Neural progenitor cell (in vitro differentiated cells): Measurements from ENCODE around the gene SLC49A4. TPM values are rescaled to one million over a fixed set of nuclear protein-coding genes. Genes with fewer than 3 reads are reported as not detected.

Experiments
- DNase-seq: peaks from one replicate; pipeline ENCODE4 v3.0.0-alpha.2; 2016; ENCODE audit warnings: low spot score
- H2AFZ ChIP-seq: fragments of 200-600 bp; sonication (generic); replicated peaks from 2 replicates; pipeline ENCODE4 v1.6.1; 2016; ENCODE audit warnings: antibody characterized with exemption
- H3F3A ChIP-seq: fragments of 200-600 bp; sonication (generic); 2 replicates; pipeline ENCODE4 v1.6.1; 2016; ENCODE audit warnings: antibody characterized with exemption, low read depth
- H3K27ac ChIP-seq: fragments of 200-600 bp; sonication (generic); 2 replicates; pipeline ENCODE4 v1.5.1; 2016; ENCODE audit warnings: mild to moderate bottlenecking
- H3K27me3 ChIP-seq: fragments of 200-600 bp; sonication (generic); 2 replicates; pipeline ENCODE4 v1.6.1; 2016; ENCODE audit warnings: mild to moderate bottlenecking, moderate library complexity
- H3K36me3 ChIP-seq: fragments of 200-600 bp; sonication (generic); 2 replicates; pipeline ENCODE4 v1.5.1; 2016
- H3K4me1 ChIP-seq: fragments of 200-600 bp; sonication (generic); 2 replicates; pipeline ENCODE4 v1.6.1; 2016; ENCODE audit warnings: mixed run types
- H3K4me2 ChIP-seq: fragments of 200-600 bp; sonication (generic); 2 replicates; pipeline ENCODE4 v1.6.1; 2016
- H3K4me3 ChIP-seq: fragments of 200-600 bp; sonication (generic); 2 replicates; pipeline ENCODE4 v1.5.1; 2016
- H3K79me2 ChIP-seq: fragments of 200-600 bp; sonication (generic); 2 replicates; pipeline ENCODE4 v1.6.1; 2016; ENCODE audit warnings: low read depth
- H3K9ac ChIP-seq: fragments of 200-600 bp; sonication (generic); 2 replicates; pipeline ENCODE4 v1.6.1; 2016
- H3K9me3 ChIP-seq: fragments of 200-600 bp; sonication (generic); 2 replicates; pipeline ENCODE4 v1.5.1; 2016; ENCODE audit warnings: low read depth
- H4K20me1 ChIP-seq: fragments of 200-600 bp; sonication (generic); 2 replicates; pipeline ENCODE4 v1.6.1; 2016; ENCODE audit warnings: low read depth
- H3K27ac Mint-ChIP-seq: 3 replicates; pipeline ENCODE4 v1.8.0; 2021; ENCODE audit warnings: mixed read lengths
- H3K27me3 Mint-ChIP-seq: 2 replicates; pipeline ENCODE4 v1.8.0; 2022; ENCODE audit warnings: low read depth, mild to moderate bottlenecking, inconsistent platforms, moderate library complexity, mixed read lengths; ENCODE audit not compliant: insufficient read depth
- H3K36me3 Mint-ChIP-seq: 3 replicates; pipeline ENCODE4 v1.8.0; 2021; ENCODE audit warnings: mixed read lengths
- H3K4me1 Mint-ChIP-seq: 3 replicates; pipeline ENCODE4 v1.8.0; 2021; ENCODE audit warnings: mixed read lengths
- H3K4me3 Mint-ChIP-seq: 3 replicates; pipeline ENCODE4 v1.8.0; 2021; ENCODE audit warnings: mild to moderate bottlenecking, moderate library complexity, mixed read lengths
- H3K9me3 Mint-ChIP-seq: 3 replicates; pipeline ENCODE4 v1.8.0; 2020; ENCODE audit warnings: mixed read lengths
- CTCF ChIP-seq: fragments of 200-600 bp; sonication (generic); IDR thresholded peaks from 2 replicates; pipeline ENCODE4 v1.5.1; 2017; ENCODE audit warnings: antibody characterized with exemption, mild to moderate bottlenecking
- EZH2 ChIP-seq: fragments of 200-600 bp; sonication (generic); IDR thresholded peaks from 2 replicates; pipeline ENCODE4 v1.6.1; 2017; ENCODE audit warnings: antibody characterized with exemption, mild to moderate bottlenecking, moderate library complexity
- EZH2phosphoT487 ChIP-seq: fragments of 200-600 bp; sonication (generic); IDR thresholded peaks from 2 replicates; pipeline ENCODE4 v1.6.1; 2017; ENCODE audit warnings: antibody characterized with exemption
- total RNA-seq: library from RNA; depleted of rRNA; stranded (reverse); fragments of >200 nt; gene quantifications from 2 replicates; pipeline ENCODE4 v1.2.3, GENCODE V29; 2015; ENCODE audit warnings: low replicate concordance

The SLC49A4 gene
- total RNA-seq, 1 donor from 2014 or later: 21.6 TPM

- no peak overlapping the region for H3K9ac ChIP-seq
- no peaks in the 10 kb centered on the region for H3K79me2 ChIP-seq
- no peak overlapping the region for H3K4me3 Mint-ChIP-seq
- no peak overlapping the region for H3K27ac Mint-ChIP-seq
- H3K27me3 ChIP-seq: no peaks in the 10 kb centered on the region
- DNase-seq: no peak
- H3K27ac ChIP-seq: no peak overlapping the region
- no peaks in the 10 kb centered on the region for H3K36me3 ChIP-seq
- no peak for TF ChIP-seq EZH2phosphoT487
- no peak for TF ChIP-seq EZH2
- TF ChIP-seq CTCF: no peak
- H3K9me3 ChIP-seq: no peaks in the 10 kb centered on the region
- peaks cover 20% of the 10 kb centered on the region for H3K4me1 ChIP-seq
- peaks cover 6% of the 10 kb centered on the region for H3K4me1 Mint-ChIP-seq
- no peak overlapping the region for H3K4me2 ChIP-seq
- H2AFZ ChIP-seq: no peak overlapping the region
- peaks cover 9% of the 10 kb centered on the region for H3F3A ChIP-seq
- H4K20me1 ChIP-seq: no peaks in the 10 kb centered on the region
- no peak overlapping the region for H3K4me3 ChIP-seq
- H3K9me3 Mint-ChIP-seq: no peaks in the 10 kb centered on the region
- H3K36me3 Mint-ChIP-seq: no peaks in the 10 kb centered on the region
- no peaks in the 10 kb centered on the region for H3K27me3 Mint-ChIP-seq
These were observed 91.4 kb downstream of the SLC49A4 start for GRCh38 chr3:122886251-122886650.

DNA sequence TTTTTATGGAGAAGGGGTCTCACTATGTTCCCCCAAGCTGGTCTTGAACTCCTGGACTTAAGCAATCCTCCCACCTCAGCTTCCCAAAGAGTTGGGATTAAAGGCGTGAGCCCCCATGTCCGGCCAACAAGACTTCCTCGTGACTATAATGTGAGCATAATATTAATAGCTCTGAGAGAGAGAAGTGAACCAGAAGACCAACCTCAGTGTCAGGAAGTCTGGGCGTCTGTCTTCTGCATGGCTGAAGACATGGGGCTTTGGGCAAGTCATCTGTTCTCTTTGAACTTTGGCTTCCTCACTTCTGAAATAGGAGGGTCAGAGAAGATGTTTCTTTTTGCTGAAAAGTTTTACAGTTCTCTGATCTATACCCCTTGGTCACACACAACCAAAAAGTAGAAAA is 92.1 kb downstream of the SLC49A4 start:
- Mint-ChIP-seq H3K4me1 (peaks cover 6% of the 10 kb centered on the region), H3K4me3 (no peak overlapping the region), H3K9me3 (no peaks in the 10 kb centered on the region), H3K27ac (no peak overlapping the region), H3K36me3 (no peaks in the 10 kb centered on the region), H3K27me3 (no peaks in the 10 kb centered on the region)
- Histone ChIP-seq H3K4me2 (no peak overlapping the region), H3K4me1 (peaks cover 20% of the 10 kb centered on the region), H2AFZ (no peak overlapping the region), H3K27ac (no peak overlapping the region), H3F3A (peaks cover 9% of the 10 kb centered on the region), H3K9ac (no peak overlapping the region), H4K20me1 (no peaks in the 10 kb centered on the region), H3K4me3 (no peak overlapping the region), H3K79me2 (no peaks in the 10 kb centered on the region), H3K9me3 (no peaks in the 10 kb centered on the region), H3K27me3 (no peaks in the 10 kb centered on the region), H3K36me3 (no peaks in the 10 kb centered on the region)
- no peak for DNase-seq
- TF ChIP-seq EZH2 (no peak), CTCF (no peak), EZH2phosphoT487 (no peak)

- no peak overlapping the region for H3K4me3 ChIP-seq
- H3K27me3 ChIP-seq: no peaks in the 10 kb centered on the region
- Mint-ChIP-seq H3K36me3 (no peaks in the 10 kb centered on the region), H3K27me3 (peaks cover 2% of the 10 kb centered on the region), H3K4me1 (peaks cover 22% of the 10 kb centered on the region), H3K4me3 (no peak overlapping the region), H3K27ac (no peak overlapping the region), H3K9me3 (peaks cover 2% of the 10 kb centered on the region)
- DNase-seq: peak; percentile 55
- H3K27ac ChIP-seq: peak overlapping the region; percentile 61
- no peak overlapping the region for H3K9ac ChIP-seq
- H2AFZ ChIP-seq: no peak overlapping the region
- H3K4me2 ChIP-seq: peak overlapping the region; percentile 51
- no peaks in the 10 kb centered on the region for H3K79me2 ChIP-seq
- H3F3A ChIP-seq: peaks cover 9% of the 10 kb centered on the region
- H3K4me1 ChIP-seq: peaks cover 16% of the 10 kb centered on the region
- no peaks in the 10 kb centered on the region for H3K9me3 ChIP-seq
- no peaks in the 10 kb centered on the region for H3K36me3 ChIP-seq
- H4K20me1 ChIP-seq: no peaks in the 10 kb centered on the region
- TF ChIP-seq EZH2phosphoT487: no peak
- no peak for TF ChIP-seq CTCF
- TF ChIP-seq EZH2: no peak
These were observed 95.3 kb downstream of the SLC49A4 start for GRCh38 chr3:122890077-122890719.
